Transverse colon (tissue), 3 donors: ENCODE measurements around the gene C9orf85.

Experiments used
- CTCF ChIP-seq, 5 experiments: fragments of 200-600 bp in 3 of 5; fragments of 450-650 bp in 2 of 5; sonication (generic) in 3 of 5; IDR thresholded peaks; 1 replicate in 2 of 5; 2 replicates in 3 of 5; pipeline ENCODE4 v1.5.1; 2016 to 2017; ENCODE audit warnings: antibody characterized with exemption in 5 of 5, inconsistent platforms in 3 of 5, mild to moderate bottlenecking in 2 of 5, moderate library complexity in 1 of 5
- POLR2A ChIP-seq: fragments of 450-650 bp; IDR thresholded peaks from one replicate; pipeline ENCODE4 v1.6.1; 2016; ENCODE audit warnings: antibody characterized with exemption, mild to moderate bottlenecking, moderate library complexity

GRCh38 chr9:71886015-71886414 is 25.4 kb upstream of the C9orf85 start:
- TF ChIP-seq CTCF (IDR thresholded peaks at IDR 0.05): no peak
- TF ChIP-seq POLR2A: no peak
